Cardiac muscle cell (in vitro differentiated cells and primary cell): ENCODE measurements around the gene MTRFR. TPM values are rescaled to one million over a fixed set of nuclear protein-coding genes. Genes with fewer than 3 reads are reported as not detected.

Experiments used
- DNase-seq, 2 donors: peaks; one replicate each; pipeline versions ENCODE4 v3.0.0 to v3.0.0-alpha.2; 2010 to 2017; ENCODE audit warnings: low read depth in 1 of 2, low spot score in 1 of 2
- H3K27ac ChIP-seq: fragments of 200-600 bp; sonication (generic); 2 replicates; pipeline ENCODE4 v1.5.1; 2016
- H3K27me3 ChIP-seq: fragments of 200-600 bp; sonication (generic); 2 replicates; pipeline ENCODE4 v1.6.0; 2016; ENCODE audit warnings: control low read depth
- H3K36me3 ChIP-seq: fragments of 200-600 bp; sonication (generic); 2 replicates; pipeline ENCODE4 v1.5.1; 2016; ENCODE audit warnings: control low read depth
- H3K4me1 ChIP-seq: fragments of 200-600 bp; sonication (generic); 2 replicates; pipeline ENCODE4 v1.8.1; 2017; ENCODE audit warnings: low read depth, mild to moderate bottlenecking, mixed run types
- H3K4me3 ChIP-seq: fragments of 200-600 bp; sonication (generic); 2 replicates; pipeline ENCODE4 v1.5.1; 2016; ENCODE audit warnings: mild to moderate bottlenecking
- H3K9me3 ChIP-seq: fragments of 200-600 bp; sonication (generic); 2 replicates; pipeline ENCODE4 v1.5.1; 2017; ENCODE audit warnings: low read depth, mild to moderate bottlenecking, control low read depth
- polyA plus RNA-seq: library from polyadenylated mRNA; unstranded; fragments of >200 nt; fragmentation: Nextera tagmentation; extraction: Ambion mirVana; gene quantifications from 2 replicates; pipeline ENCODE4 v1.2.1, GENCODE V29; 2016
- total RNA-seq: library from RNA; depleted of rRNA; stranded (reverse); fragments of >200 nt; gene quantifications from 2 replicates; pipeline ENCODE4 v1.2.3, GENCODE V29; 2016
- TF ChIP-seq, protein P1 (sequence below): IDR thresholded peaks from 2 replicates; pipeline ENCODE4 v1.5.1; 2012; ENCODE audit warnings: low read depth, mild to moderate bottlenecking, low read length

The MTRFR gene
- total and polyA plus RNA-seq, 2 experiments from 2014 or later: 25.8 to 31.9 TPM

DNA sequence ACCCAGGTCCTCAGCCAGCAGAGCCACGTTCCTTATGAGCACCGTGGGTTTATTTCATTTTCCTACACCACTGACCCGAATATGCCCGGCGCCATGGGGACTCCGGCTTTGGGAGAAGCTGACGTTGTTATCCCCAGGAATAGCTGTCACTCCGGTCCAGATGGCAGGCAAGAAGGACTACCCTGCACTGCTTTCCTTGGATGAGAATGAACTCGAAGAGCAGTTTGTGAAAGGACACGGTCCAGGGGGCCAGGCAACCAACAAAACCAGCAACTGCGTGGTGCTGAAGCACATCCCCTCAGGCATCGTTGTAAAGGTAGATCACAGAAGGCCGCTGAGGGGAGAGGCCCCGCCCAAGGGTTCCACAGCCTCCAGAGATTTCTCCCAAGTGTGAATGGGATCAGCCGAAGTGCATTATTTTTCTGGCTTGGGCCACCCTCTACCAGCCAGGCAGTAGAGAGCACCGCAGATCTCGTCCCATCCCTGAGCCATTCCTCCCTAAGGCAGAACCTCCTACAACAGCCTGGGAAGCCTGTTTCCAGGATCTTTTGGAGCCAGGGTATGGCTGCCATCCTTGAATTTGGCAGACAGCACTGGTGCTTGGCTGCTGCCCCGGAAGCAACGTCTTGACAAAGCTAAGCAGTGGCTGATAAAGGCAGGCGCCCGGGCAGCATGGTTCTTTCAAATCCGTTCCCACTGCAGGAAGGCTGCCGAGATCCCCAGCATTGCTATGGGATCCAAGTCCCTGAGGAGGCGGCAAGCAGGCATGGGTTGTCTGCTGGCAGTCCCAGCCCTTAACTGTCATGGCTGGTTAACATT, 20.6 kb downstream of the MTRFR start:
- TF ChIP-seq, protein P1, sequence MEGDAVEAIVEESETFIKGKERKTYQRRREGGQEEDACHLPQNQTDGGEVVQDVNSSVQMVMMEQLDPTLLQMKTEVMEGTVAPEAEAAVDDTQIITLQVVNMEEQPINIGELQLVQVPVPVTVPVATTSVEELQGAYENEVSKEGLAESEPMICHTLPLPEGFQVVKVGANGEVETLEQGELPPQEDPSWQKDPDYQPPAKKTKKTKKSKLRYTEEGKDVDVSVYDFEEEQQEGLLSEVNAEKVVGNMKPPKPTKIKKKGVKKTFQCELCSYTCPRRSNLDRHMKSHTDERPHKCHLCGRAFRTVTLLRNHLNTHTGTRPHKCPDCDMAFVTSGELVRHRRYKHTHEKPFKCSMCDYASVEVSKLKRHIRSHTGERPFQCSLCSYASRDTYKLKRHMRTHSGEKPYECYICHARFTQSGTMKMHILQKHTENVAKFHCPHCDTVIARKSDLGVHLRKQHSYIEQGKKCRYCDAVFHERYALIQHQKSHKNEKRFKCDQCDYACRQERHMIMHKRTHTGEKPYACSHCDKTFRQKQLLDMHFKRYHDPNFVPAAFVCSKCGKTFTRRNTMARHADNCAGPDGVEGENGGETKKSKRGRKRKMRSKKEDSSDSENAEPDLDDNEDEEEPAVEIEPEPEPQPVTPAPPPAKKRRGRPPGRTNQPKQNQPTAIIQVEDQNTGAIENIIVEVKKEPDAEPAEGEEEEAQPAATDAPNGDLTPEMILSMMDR: no peak
- Histone ChIP-seq H3K4me1 (no peaks in the 10 kb centered on the region), H3K27ac (no peak overlapping the region), H3K9me3 (no peaks in the 10 kb centered on the region), H3K36me3 (peaks cover 28% of the 10 kb centered on the region), H3K4me3 (no peak overlapping the region), H3K27me3 (no peaks in the 10 kb centered on the region)
- no peak for DNase-seq

- Histone ChIP-seq H3K4me1 (no peaks in the 10 kb centered on the region), H3K4me3 (no peak overlapping the region), H3K27ac (no peak overlapping the region), H3K36me3 (peaks cover 36% of the 10 kb centered on the region), H3K27me3 (no peaks in the 10 kb centered on the region), H3K9me3 (no peaks in the 10 kb centered on the region)
- DNase-seq: no peak
- TF ChIP-seq, protein P1: no peak
Observed at GRCh38 chr12:123254853-123255446, 21.7 kb downstream of the MTRFR start.

GRCh38 chr12:123258593-123258992, 25.4 kb downstream of the MTRFR start:
- TF ChIP-seq, protein P1: no peak
- Histone ChIP-seq H3K36me3 (peaks cover 63% of the 10 kb centered on the region), H3K27ac (no peak overlapping the region)

GRCh38 chr12:123260081-123260480, 26.8 kb downstream of the MTRFR start:
- no peaks in the 10 kb centered on the region for H3K4me1 ChIP-seq

More at GRCh38 chr12:123258593-123258992, 25.4 kb downstream of the MTRFR start:
- Histone ChIP-seq H3K9me3 (no peaks in the 10 kb centered on the region), H3K27me3 (no peaks in the 10 kb centered on the region), H3K4me1 (no peaks in the 10 kb centered on the region), H3K4me3 (no peak overlapping the region)
- DNase-seq: no peak

GRCh38 chr12:123261196-123261595, 28.0 kb downstream of the MTRFR start:
- TF ChIP-seq, protein P1: no peak

More at GRCh38 chr12:123260081-123260480, 26.8 kb downstream of the MTRFR start:
- Histone ChIP-seq H3K27me3 (no peaks in the 10 kb centered on the region), H3K4me3 (no peak overlapping the region), H3K27ac (no peak overlapping the region), H3K9me3 (no peaks in the 10 kb centered on the region), H3K36me3 (peaks cover 50% of the 10 kb centered on the region)
- TF ChIP-seq, protein P1: no peak
- DNase-seq: no peak

More at GRCh38 chr12:123261196-123261595, 28.0 kb downstream of the MTRFR start:
- no peaks in the 10 kb centered on the region for H3K27me3 ChIP-seq
- peaks cover 43% of the 10 kb centered on the region for H3K36me3 ChIP-seq
- H3K27ac ChIP-seq: no peak overlapping the region
- H3K9me3 ChIP-seq: no peaks in the 10 kb centered on the region
- H3K4me3 ChIP-seq: no peak overlapping the region
- no peak for DNase-seq
- no peaks in the 10 kb centered on the region for H3K4me1 ChIP-seq
